Right lobe of liver (tissue), 6 donors: ENCODE results near the gene ZNF346. TPM values are rescaled to one million over a fixed set of nuclear protein-coding genes. Genes with fewer than 3 reads are reported as not detected.

Experiments used
- ATAC-seq, 4 donors: fragments of 200-7000 bp; cut with Tn5 transposase; one replicate each; pipeline ENCODE4 v1.9.1; 2020; ENCODE audit warnings: mild to moderate bottlenecking in 4 of 4, moderate library complexity in 4 of 4
- DNase-seq, 3 donors: peaks; one replicate each; pipeline ENCODE4 v3.0.0-alpha.2; 2020
- H3K27ac ChIP-seq, 3 donors: fragments of 200-600 bp; one replicate each; pipeline ENCODE4 v1.8.0; 2022
- H3K27me3 ChIP-seq, 2 donors: fragments of 200-600 bp; one replicate each; pipeline ENCODE4 v1.8.0; 2022
- H3K36me3 ChIP-seq, 4 donors: fragments of 200-600 bp; sonication (generic) in 1 of 4; one replicate each; pipeline versions ENCODE4 v1.5.1 to v1.8.0; 2017 to 2022; ENCODE audit warnings: control low read depth in 1 of 4
- H3K4me1 ChIP-seq, 4 donors: fragments of 200-600 bp; sonication (generic) in 1 of 4; one replicate each; pipeline versions ENCODE4 v1.5.1 to v1.8.0; 2017 to 2022; ENCODE audit warnings: control low read depth in 1 of 4
- H3K4me3 ChIP-seq, 3 donors: fragments of 200-600 bp; one replicate each; pipeline ENCODE4 v1.8.0; 2022
- H3K9me3 ChIP-seq, 4 donors: fragments of 200-600 bp; sonication (generic) in 1 of 4; one replicate each; pipeline versions ENCODE4 v1.5.1 to v1.8.0; 2017 to 2022; ENCODE audit warnings: control low read depth in 1 of 4
- POLR2A ChIP-seq: fragments of 450-650 bp; IDR thresholded peaks from one replicate; pipeline ENCODE4 v1.6.1; 2017; ENCODE audit warnings: antibody characterized with exemption, mild to moderate bottlenecking
- WGBS: methylation state at CpG from one replicate; pipeline ENCODE4 v1.1.6; 2018; ENCODE audit warnings: low coverage, low lambda C conversion rate; ENCODE audit not compliant: insufficient coverage; ENCODE audit errors: missing lambda C conversion rate; 5-methylcytosine and 5-hydroxymethylcytosine counted together
- intact Hi-C, 2 donors: fragments of 100-400 bp; cut with DNase I; formaldehyde crosslinking; loops; one replicate each; pipeline versions ENCODE4 v1.11.2 to v1.14.1; 2022
- total RNA-seq, 6 experiments: library from RNA; depleted of rRNA in 2 of 6; stranded (reverse); fragments of >200 nt in 2 of 6; fragmentation: NEBNext Ultra II Directional in 3 of 6; extraction: Animal tissue kit (Norgen Biotek cat#: 25700) in 3 of 6; gene quantifications; one replicate each; pipeline versions ENCODE4 v1.1.0 to v1.2.4, GENCODE V29; 2016 to 2023
- TF ChIP-seq, protein P1 (sequence below), 4 donors: fragments of 200-600 bp in 3 of 4; fragments of 450-650 bp in 1 of 4; IDR thresholded peaks; one replicate each; pipeline versions ENCODE4 v1.5.1 to v1.8.0; 2016 to 2022; ENCODE audit warnings: antibody characterized with exemption in 4 of 4, mild to moderate bottlenecking in 2 of 4
- donor health status: DM: no; HTN: yes; CAD: no.
- donor health status: DM: no; HTN: no; CAD: no.
- donor health status: DM: no; HTN: no; CAD: no.
- donor health status: DM: no; HTN: yes; CAD: no.
- donor health status: DM: no; HTN: yes; CAD: no.

Gene ZNF346
- total RNA-seq, 6 experiments from 2014 or later: 5.3 to 7.4 (median 6.0) TPM

- intact Hi-C loops: no loop called here
- Histone ChIP-seq H3K36me3 (peaks cover 0 to 19% (median 3%) of the 10 kb centered on the region in 4 donors), H3K27ac (peak overlapping the region in 2 of 3 donors; percentile 4 to 29), H3K4me3 (no peak overlapping the region), H3K9me3 (no peaks in the 10 kb centered on the region), H3K4me1 (peaks cover 2 to 41% (median 14%) of the 10 kb centered on the region in 4 donors), H3K27me3 (no peaks in the 10 kb centered on the region)
- TF ChIP-seq, protein P1, sequence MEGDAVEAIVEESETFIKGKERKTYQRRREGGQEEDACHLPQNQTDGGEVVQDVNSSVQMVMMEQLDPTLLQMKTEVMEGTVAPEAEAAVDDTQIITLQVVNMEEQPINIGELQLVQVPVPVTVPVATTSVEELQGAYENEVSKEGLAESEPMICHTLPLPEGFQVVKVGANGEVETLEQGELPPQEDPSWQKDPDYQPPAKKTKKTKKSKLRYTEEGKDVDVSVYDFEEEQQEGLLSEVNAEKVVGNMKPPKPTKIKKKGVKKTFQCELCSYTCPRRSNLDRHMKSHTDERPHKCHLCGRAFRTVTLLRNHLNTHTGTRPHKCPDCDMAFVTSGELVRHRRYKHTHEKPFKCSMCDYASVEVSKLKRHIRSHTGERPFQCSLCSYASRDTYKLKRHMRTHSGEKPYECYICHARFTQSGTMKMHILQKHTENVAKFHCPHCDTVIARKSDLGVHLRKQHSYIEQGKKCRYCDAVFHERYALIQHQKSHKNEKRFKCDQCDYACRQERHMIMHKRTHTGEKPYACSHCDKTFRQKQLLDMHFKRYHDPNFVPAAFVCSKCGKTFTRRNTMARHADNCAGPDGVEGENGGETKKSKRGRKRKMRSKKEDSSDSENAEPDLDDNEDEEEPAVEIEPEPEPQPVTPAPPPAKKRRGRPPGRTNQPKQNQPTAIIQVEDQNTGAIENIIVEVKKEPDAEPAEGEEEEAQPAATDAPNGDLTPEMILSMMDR (IDR thresholded peaks at IDR 0.05): no peak
- TF ChIP-seq POLR2A: no peak
- DNase-seq (no peak), ATAC-seq (no peak)
- WGBS: 80% methylated on average over 1 of the region's 18 CpGs
These were observed 76.1 kb downstream of the ZNF346 start for GRCh38 chr5:177098470-177099141.

DNA sequence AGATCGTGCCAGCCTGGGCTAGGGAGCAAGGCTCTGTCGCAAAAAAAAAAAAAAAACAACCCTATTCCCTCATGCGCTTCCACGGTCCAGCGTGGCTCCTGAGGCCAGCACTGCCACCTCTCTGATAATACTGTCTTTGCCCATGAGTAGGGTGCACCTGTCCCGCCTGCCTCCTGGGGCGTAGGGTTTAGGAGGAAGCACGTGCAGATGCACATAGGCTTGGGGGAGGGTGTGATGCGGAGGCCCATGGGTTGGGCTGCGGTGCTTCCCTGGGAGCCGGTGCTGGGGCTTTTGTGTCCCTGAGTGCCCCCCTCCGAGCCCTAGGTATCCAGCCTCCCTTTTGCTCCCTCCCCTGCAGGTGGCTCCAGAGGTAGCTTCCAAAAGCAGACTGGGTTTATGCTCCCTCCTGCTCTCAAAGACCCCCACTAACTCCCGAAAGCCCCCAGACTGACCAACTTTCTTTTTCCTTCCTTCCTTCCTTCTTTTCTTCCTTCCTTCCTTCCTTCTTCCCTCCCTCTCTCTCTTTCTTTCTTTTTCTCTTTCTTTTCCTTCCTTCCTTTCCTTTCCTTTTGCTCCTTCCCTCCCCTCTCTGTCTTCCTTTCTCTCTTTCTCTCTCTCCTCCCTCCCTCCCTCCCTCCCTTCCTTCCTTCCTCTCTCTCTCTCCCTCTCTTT is 77.1 kb downstream of the ZNF346 start:
- TF ChIP-seq, protein P1 (IDR thresholded peaks at IDR 0.05): no peak
- no peak for TF ChIP-seq POLR2A
- DNase-seq: no peak
- H3K27ac ChIP-seq: no peak overlapping the region
- no peaks in the 10 kb centered on the region for H3K27me3 ChIP-seq
- no peak for ATAC-seq
- no peak overlapping the region for H3K4me3 ChIP-seq
- 67% methylated on average over 1 of the region's 13 CpGs for WGBS
- H3K36me3 ChIP-seq: peaks cover 0 to 19% (median 3%) of the 10 kb centered on the region in 4 donors
- peaks cover 0 to 31% (median 10%) of the 10 kb centered on the region in 4 donors for H3K4me1 ChIP-seq
- intact Hi-C loops: no loop called here
- H3K9me3 ChIP-seq: no peaks in the 10 kb centered on the region

DNA sequence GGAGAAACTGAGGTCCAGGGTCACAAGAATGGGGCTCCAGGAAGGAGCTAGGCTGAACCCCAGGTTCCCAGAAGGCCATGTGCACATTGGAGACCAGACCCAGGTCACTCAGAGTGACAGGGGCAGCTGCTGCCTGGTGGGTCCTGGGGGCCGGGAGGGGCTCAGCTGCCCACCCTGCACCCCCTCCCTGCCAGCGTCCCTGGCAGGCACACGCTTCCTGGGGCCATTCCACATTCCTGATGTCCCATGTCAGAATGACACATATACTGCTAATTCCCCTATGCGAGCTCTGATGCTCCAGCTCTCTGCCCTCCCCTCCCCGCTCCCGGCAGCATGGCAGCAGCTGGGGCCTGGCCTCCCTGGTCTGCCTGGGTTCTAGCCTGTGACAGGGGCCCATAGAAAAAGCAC is 78.2 kb downstream of the ZNF346 start:
- DNase-seq (no peak), ATAC-seq (no peak)
- Histone ChIP-seq H3K9me3 (no peaks in the 10 kb centered on the region), H3K4me1 (peaks cover 0 to 20% (median 2%) of the 10 kb centered on the region in 4 donors), H3K27ac (no peak overlapping the region), H3K4me3 (no peak overlapping the region), H3K27me3 (no peaks in the 10 kb centered on the region), H3K36me3 (peaks cover 0 to 14% (median under 1%) of the 10 kb centered on the region in 4 donors)
- 80% methylated on average over 1 of the region's 6 CpGs for WGBS
- TF ChIP-seq, protein P1 (IDR thresholded peaks at IDR 0.05): no peak
- TF ChIP-seq POLR2A: no peak
- intact Hi-C loops: no loop called here

DNA sequence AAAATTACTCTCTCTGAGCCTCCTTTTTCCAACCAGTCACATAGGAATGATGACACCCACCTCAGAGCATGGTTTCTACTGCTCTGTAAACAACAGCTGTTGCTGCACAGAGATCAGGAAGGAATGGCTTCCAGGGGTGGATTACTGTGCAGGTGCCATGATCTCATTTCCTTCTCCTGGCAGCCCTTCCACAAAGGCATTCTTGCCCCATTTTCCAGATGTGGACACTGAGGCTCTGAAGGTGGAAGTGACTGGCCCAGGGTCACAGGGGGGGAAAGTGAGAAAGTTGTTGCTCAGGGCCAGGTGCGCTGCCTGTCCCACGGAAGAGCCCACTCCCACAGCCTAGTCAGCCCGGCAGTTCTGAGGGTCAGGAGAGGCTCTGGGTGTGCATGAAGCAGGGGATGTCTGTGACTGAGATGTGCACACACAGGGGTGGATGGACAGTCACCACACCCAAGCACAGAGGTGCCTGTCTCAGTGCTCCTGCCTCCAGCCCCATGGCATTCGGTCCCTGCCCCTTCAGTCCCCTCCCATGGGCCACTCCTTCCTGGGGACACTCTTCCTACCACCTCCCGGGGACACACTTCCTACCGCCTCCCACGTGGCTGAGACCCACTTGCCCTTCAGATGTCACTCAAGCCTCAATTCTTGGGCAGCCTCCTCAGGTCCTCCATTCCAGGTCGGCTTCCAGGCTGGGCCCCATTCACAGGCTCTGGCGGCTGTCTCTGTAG is 81.2 kb downstream of the ZNF346 start:
- ATAC-seq: peak in 1 of 4 donors; percentile 5
- H3K4me1 ChIP-seq: no peaks in the 10 kb centered on the region
- no peaks in the 10 kb centered on the region for H3K27me3 ChIP-seq

More for the DNA sequence above, 81.2 kb downstream of the ZNF346 start:
- 69% methylated on average over 7 of the region's 9 CpGs for WGBS
- Histone ChIP-seq H3K4me3 (no peak overlapping the region), H3K27ac (no peak overlapping the region), H3K9me3 (no peaks in the 10 kb centered on the region), H3K36me3 (no peaks in the 10 kb centered on the region)
- intact Hi-C loops: no loop called here
- TF ChIP-seq POLR2A: no peak
- TF ChIP-seq, protein P1 (IDR thresholded peaks at IDR 0.05): no peak
- DNase-seq: no peak
